ENCODE measurements around the gene KPNA4.

- no peak for TF ChIP-seq POLR2A (IDR thresholded peaks at IDR 0.05)
- no peak for TF ChIP-seq CTCF (IDR thresholded peaks at IDR 0.05 in 8 of 11, conservative IDR thresholded peaks at IDR 0.05 in 3 of 11)
- TF ChIP-seq POLR2AphosphoS5 (IDR thresholded peaks at IDR 0.05) = no peak
Observed at GRCh38 chr3:160538895-160539294, 26.5 kb downstream of the KPNA4 start.

Measured in spleen (tissue), 7 donors.